WTC11 (cell line): ENCODE results near the gene KCNJ16. TPM values are rescaled to one million over a fixed set of nuclear protein-coding genes. Genes with fewer than 3 reads are reported as not detected.

ENCODE experiments used
- ATAC-seq: fragments of 200-7000 bp; cut with Tn5 transposase; 2 replicates; pipeline ENCODE4 v1.10.0; 2021; ENCODE audit warnings: mild to moderate bottlenecking, moderate library complexity
- CTCF ChIA-PET: fragments of 300-600 bp; sonication (Branson Sonifier 250); formaldehyde crosslinking; loops from one replicate; lab custom pipeline; 2021; ENCODE audit warnings: antibody characterized with exemption; lab: Charles Lee
- POLR2A ChIA-PET: fragments of 350-600 bp; sonication (Branson Sonifier 250); formaldehyde crosslinking; loops from one replicate; lab custom pipeline; 2021; ENCODE audit warnings: antibody characterized with exemption; lab: Charles Lee
- DNase-seq: peaks from one replicate; pipeline ENCODE4 v3.0.0; 2021; ENCODE audit warnings: low spot score
- H3K27ac Mint-ChIP-seq: 2 replicates; pipeline ENCODE4 v1.8.0; 2021; ENCODE audit warnings: mixed read lengths
- H3K27me3 Mint-ChIP-seq: 2 replicates; pipeline ENCODE4 v1.8.0; 2021; ENCODE audit warnings: low read depth, mild to moderate bottlenecking, moderate library complexity, mixed read lengths
- H3K36me3 Mint-ChIP-seq: 2 replicates; pipeline ENCODE4 v1.8.0; 2021; ENCODE audit warnings: mixed read lengths
- H3K4me1 Mint-ChIP-seq: 2 replicates; pipeline ENCODE4 v1.8.0; 2022; ENCODE audit warnings: mixed read lengths
- H3K4me3 Mint-ChIP-seq: 2 replicates; pipeline ENCODE4 v1.8.0; 2021; ENCODE audit warnings: mild to moderate bottlenecking, moderate library complexity, mixed read lengths
- H3K9me3 Mint-ChIP-seq: 2 replicates; pipeline ENCODE4 v1.8.0; 2021; ENCODE audit warnings: mixed read lengths
- ATF1 ChIP-seq: sonication (generic); formaldehyde crosslinking; IDR thresholded peaks from 2 replicates; pipeline ENCODE4 v1.8.1; 2023; ENCODE audit warnings: mild to moderate bottlenecking, moderate library complexity, missing genetic modification reagents
- ETV6 ChIP-seq: sonication (generic); formaldehyde crosslinking; IDR thresholded peaks from 2 replicates; pipeline ENCODE4 v1.8.1; 2022; ENCODE audit warnings: mild to moderate bottlenecking, missing genetic modification reagents
- GRHL2 ChIP-seq: fragments of 250-450 bp; sonication (Bioruptor Pico); IDR thresholded peaks from 2 replicates; pipeline ENCODE4 v1.8.0; 2022; ENCODE audit warnings: mild to moderate bottlenecking, moderate library complexity; ENCODE audit not compliant: insufficient replicate concordance, severe bottlenecking
- IRF2 ChIP-seq: sonication (generic); formaldehyde crosslinking; IDR thresholded peaks from 2 replicates; pipeline ENCODE4 v1.8.0; 2022; ENCODE audit warnings: low read depth, missing genetic modification reagents, borderline replicate concordance
- NR1H2 ChIP-seq: sonication (generic); formaldehyde crosslinking; IDR thresholded peaks from 2 replicates; pipeline ENCODE4 v1.9.0; 2021; ENCODE audit warnings: mild to moderate bottlenecking, moderate library complexity, missing genetic modification reagents
- NR2C2 ChIP-seq: sonication (generic); formaldehyde crosslinking; IDR thresholded peaks from 2 replicates; pipeline ENCODE4 v1.8.0; 2022; ENCODE audit warnings: mild to moderate bottlenecking, missing genetic modification reagents
- NR3C1 ChIP-seq: sonication (generic); formaldehyde crosslinking; conservative IDR thresholded peaks from 2 replicates; pipeline ENCODE4 v1.8.1; 2023; ENCODE audit warnings: low read depth, mild to moderate bottlenecking, missing genetic modification reagents
- SMAD4 ChIP-seq: sonication (generic); formaldehyde crosslinking; IDR thresholded peaks from 2 replicates; pipeline ENCODE4 v1.8.0; 2022; ENCODE audit warnings: mild to moderate bottlenecking, missing genetic modification reagents
- ZNF121 ChIP-seq: sonication (generic); formaldehyde crosslinking; IDR thresholded peaks from 2 replicates; pipeline ENCODE4 v1.8.0; 2023; ENCODE audit warnings: missing genetic modification reagents
- ZNF138 ChIP-seq: sonication (generic); formaldehyde crosslinking; conservative IDR thresholded peaks from 2 replicates; pipeline ENCODE4 v1.8.1; 2022; ENCODE audit warnings: mild to moderate bottlenecking, moderate library complexity, missing genetic modification reagents
- total RNA-seq: library from RNA; stranded (reverse); gene quantifications from 3 replicates; pipeline ENCODE4 v1.2.3, GENCODE V29; 2021
- TF ChIP-seq, protein P1 (sequence below): fragments of 250-450 bp; sonication (Bioruptor Pico); IDR thresholded peaks from 2 replicates; pipeline ENCODE4 v1.9.0; 2021; ENCODE audit warnings: moderate library complexity, mild to moderate bottlenecking, inconsistent platforms, borderline replicate concordance
- TF ChIP-seq, protein P2 (sequence below): sonication (generic); formaldehyde crosslinking; IDR thresholded peaks from 2 replicates; pipeline ENCODE4 v1.8.1; 2022; ENCODE audit warnings: mild to moderate bottlenecking, moderate library complexity, missing genetic modification reagents
- TF ChIP-seq, protein P3 (sequence below): sonication (generic); formaldehyde crosslinking; IDR thresholded peaks from 2 replicates; pipeline ENCODE4 v1.8.1; 2023; ENCODE audit warnings: mild to moderate bottlenecking, missing genetic modification reagents
- TF ChIP-seq, protein P4 (sequence below): sonication (generic); formaldehyde crosslinking; IDR thresholded peaks from 2 replicates; pipeline ENCODE4 v1.8.0; 2022; ENCODE audit warnings: mild to moderate bottlenecking, missing genetic modification reagents
- TF ChIP-seq, protein P5 (sequence below): sonication (generic); formaldehyde crosslinking; IDR thresholded peaks from 2 replicates; pipeline ENCODE4 v1.8.1; 2022; ENCODE audit warnings: low read depth, missing genetic modification reagents, borderline replicate concordance
- TF ChIP-seq, protein P6 (sequence below): sonication (generic); formaldehyde crosslinking; IDR thresholded peaks from 2 replicates; pipeline ENCODE4 v1.8.0; 2022; ENCODE audit warnings: mild to moderate bottlenecking, missing genetic modification reagents
- TF ChIP-seq, protein P7 (sequence below): sonication (generic); formaldehyde crosslinking; IDR thresholded peaks from 2 replicates; pipeline ENCODE4 v1.8.1; 2023; ENCODE audit warnings: mild to moderate bottlenecking, missing genetic modification reagents, borderline replicate concordance
- TF ChIP-seq, protein P8 (sequence below): sonication (generic); formaldehyde crosslinking; IDR thresholded peaks from 2 replicates; pipeline ENCODE4 v1.8.0; 2022; ENCODE audit warnings: mild to moderate bottlenecking, missing genetic modification reagents
- TF ChIP-seq, protein P9 (sequence below): fragments of 250-450 bp; sonication (Bioruptor Pico); IDR thresholded peaks from 2 replicates; pipeline ENCODE4 v1.9.0; 2021; ENCODE audit warnings: mild to moderate bottlenecking

Gene KCNJ16
- total RNA-seq, 1 experiment from 2014 or later: not detected

DNA sequence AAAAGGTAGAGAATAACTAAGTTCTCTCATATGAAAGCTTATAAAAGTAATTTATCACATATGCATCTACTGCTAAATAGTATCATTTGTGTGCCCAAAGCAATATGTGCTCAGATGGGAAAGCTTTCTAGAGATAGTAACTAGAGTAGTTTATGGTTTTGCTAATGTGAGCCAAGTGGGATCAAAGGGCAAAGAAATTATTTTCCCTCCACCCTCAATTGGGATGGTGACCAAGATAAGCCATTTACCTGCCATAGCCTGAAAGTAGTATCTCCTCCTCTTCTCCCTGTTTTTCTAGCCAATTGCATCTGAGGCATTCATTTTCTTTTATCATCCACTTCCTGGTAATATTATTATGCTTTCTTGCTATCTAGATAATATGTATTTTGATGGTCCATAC lies 41.9 kb upstream of the KCNJ16 start:
- H3K27me3 Mint-ChIP-seq: peaks cover 4% of the 10 kb centered on the region; the same call in 1 of the 2 replicates
- H3K4me3 Mint-ChIP-seq: no peak overlapping the region
- no peaks in the 10 kb centered on the region for H3K36me3 Mint-ChIP-seq
- POLR2A ChIA-PET: no interaction called here
- H3K9me3 Mint-ChIP-seq: peaks cover 9% of the 10 kb centered on the region; the same call in 1 of the 2 replicates
- H3K27ac Mint-ChIP-seq: no peak overlapping the region
- TF ChIP-seq, protein P1, sequence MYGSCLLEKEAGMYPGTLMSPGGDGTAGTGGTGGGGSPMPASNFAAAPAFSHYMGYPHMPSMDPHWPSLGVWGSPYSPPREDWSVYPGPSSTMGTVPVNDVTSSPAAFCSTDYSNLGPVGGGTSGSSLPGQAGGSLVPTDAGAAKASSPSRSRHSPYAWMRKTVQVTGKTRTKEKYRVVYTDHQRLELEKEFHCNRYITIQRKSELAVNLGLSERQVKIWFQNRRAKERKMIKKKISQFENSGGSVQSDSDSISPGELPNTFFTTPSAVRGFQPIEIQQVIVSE (CRISPR knock-in tag): no peak
- H3K4me1 Mint-ChIP-seq: peaks cover 7% of the 10 kb centered on the region
- ATAC-seq: no peak
- CTCF ChIA-PET: no interaction called here
- no peak for DNase-seq

DNA sequence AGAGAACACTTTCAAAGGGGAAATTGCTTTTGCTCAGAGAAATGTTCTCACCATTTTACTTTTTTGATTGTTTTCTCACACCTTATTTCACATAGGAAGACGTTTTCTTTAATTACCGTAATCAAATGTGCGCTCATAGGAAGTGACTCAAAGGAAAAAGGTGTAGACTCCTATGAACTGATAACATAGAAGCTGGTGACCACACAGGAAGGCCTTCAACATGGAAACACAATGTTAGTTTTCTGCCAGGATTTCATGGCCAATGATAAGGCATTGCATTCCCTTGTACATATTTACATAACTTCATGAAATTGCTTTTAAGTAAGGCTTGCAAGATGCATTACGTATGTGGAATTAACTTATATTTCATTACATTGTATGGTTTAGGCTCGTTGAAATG lies 40.9 kb upstream of the KCNJ16 start:
- Mint-ChIP-seq H3K4me3 (no peak overlapping the region), H3K27ac (no peak overlapping the region), H3K27me3 (no peaks in the 10 kb centered on the region), H3K9me3 (peaks cover 9% of the 10 kb centered on the region; the same call in 1 of the 2 replicates), H3K4me1 (peaks cover 7% of the 10 kb centered on the region), H3K36me3 (no peaks in the 10 kb centered on the region)
- POLR2A ChIA-PET: no interaction called here
- ATAC-seq (no peak), DNase-seq (no peak)
- CTCF ChIA-PET: no interaction called here
- TF ChIP-seq, protein P2, sequence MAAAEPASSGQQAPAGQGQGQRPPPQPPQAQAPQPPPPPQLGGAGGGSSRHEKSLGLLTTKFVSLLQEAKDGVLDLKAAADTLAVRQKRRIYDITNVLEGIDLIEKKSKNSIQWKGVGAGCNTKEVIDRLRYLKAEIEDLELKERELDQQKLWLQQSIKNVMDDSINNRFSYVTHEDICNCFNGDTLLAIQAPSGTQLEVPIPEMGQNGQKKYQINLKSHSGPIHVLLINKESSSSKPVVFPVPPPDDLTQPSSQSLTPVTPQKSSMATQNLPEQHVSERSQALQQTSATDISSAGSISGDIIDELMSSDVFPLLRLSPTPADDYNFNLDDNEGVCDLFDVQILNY (CRISPR knock-in tag): no peak
- TF ChIP-seq NR2C2 (CRISPR knock-in tag) (no peak), ZNF121 (CRISPR knock-in tag) (no peak), NR3C1 (no peak), ZNF138 (no peak)
- TF ChIP-seq, protein P3, sequence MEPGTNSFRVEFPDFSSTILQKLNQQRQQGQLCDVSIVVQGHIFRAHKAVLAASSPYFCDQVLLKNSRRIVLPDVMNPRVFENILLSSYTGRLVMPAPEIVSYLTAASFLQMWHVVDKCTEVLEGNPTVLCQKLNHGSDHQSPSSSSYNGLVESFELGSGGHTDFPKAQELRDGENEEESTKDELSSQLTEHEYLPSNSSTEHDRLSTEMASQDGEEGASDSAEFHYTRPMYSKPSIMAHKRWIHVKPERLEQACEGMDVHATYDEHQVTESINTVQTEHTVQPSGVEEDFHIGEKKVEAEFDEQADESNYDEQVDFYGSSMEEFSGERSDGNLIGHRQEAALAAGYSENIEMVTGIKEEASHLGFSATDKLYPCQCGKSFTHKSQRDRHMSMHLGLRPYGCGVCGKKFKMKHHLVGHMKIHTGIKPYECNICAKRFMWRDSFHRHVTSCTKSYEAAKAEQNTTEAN (CRISPR knock-in tag): no peak
- TF ChIP-seq, protein P4, sequence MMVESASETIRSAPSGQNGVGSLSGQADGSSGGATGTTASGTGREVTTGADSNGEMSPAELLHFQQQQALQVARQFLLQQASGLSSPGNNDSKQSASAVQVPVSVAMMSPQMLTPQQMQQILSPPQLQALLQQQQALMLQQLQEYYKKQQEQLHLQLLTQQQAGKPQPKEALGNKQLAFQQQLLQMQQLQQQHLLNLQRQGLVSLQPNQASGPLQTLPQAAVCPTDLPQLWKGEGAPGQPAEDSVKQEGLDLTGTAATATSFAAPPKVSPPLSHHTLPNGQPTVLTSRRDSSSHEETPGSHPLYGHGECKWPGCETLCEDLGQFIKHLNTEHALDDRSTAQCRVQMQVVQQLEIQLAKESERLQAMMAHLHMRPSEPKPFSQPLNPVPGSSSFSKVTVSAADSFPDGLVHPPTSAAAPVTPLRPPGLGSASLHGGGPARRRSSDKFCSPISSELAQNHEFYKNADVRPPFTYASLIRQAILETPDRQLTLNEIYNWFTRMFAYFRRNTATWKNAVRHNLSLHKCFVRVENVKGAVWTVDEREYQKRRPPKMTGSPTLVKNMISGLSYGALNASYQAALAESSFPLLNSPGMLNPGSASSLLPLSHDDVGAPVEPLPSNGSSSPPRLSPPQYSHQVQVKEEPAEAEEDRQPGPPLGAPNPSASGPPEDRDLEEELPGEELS (CRISPR knock-in tag): no peak

DNA sequence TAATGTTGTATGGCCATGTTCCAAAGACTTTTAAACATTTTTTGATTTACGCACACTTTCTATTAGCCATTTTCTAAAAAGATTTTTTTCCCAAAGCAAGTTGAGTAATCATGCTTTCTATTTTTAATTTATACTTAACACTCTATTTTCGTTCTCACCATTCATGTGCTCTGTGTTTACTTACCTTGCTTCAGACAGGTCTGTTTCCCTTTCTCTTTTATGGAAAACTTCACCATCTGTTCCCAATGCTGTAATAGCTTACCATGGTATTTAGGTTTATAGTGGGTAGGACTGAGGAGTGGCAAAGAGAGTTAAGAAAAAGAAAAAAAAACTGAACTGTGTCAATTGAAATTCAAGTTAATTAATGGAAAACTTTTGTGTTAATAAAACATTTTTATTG lies 37.5 kb upstream of the KCNJ16 start:
- Mint-ChIP-seq H3K27me3 (no peaks in the 10 kb centered on the region), H3K4me1 (peaks cover 7% of the 10 kb centered on the region), H3K27ac (no peak overlapping the region), H3K36me3 (no peaks in the 10 kb centered on the region), H3K4me3 (no peak overlapping the region), H3K9me3 (peaks cover 5% of the 10 kb centered on the region; the same call in 1 of the 2 replicates)
- DNase-seq (no peak), ATAC-seq (no peak)
- ChIA-PET POLR2A (no interaction called here), CTCF (no interaction called here)
- no peak for TF ChIP-seq SMAD4 (CRISPR knock-in tag)
- TF ChIP-seq GRHL2: no peak
- TF ChIP-seq IRF2 (CRISPR knock-in tag): no peak
- TF ChIP-seq, protein P5, sequence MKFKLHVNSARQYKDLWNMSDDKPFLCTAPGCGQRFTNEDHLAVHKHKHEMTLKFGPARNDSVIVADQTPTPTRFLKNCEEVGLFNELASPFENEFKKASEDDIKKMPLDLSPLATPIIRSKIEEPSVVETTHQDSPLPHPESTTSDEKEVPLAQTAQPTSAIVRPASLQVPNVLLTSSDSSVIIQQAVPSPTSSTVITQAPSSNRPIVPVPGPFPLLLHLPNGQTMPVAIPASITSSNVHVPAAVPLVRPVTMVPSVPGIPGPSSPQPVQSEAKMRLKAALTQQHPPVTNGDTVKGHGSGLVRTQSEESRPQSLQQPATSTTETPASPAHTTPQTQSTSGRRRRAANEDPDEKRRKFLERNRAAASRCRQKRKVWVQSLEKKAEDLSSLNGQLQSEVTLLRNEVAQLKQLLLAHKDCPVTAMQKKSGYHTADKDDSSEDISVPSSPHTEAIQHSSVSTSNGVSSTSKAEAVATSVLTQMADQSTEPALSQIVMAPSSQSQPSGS: no peak
- TF ChIP-seq, protein P1 (CRISPR knock-in tag): no peak
- TF ChIP-seq ETV6: no peak
- TF ChIP-seq, protein P6, sequence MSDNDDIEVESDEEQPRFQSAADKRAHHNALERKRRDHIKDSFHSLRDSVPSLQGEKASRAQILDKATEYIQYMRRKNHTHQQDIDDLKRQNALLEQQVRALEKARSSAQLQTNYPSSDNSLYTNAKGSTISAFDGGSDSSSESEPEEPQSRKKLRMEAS (CRISPR knock-in tag): no peak
- no peak for TF ChIP-seq ATF1 (CRISPR knock-in tag)
- TF ChIP-seq, protein P7, sequence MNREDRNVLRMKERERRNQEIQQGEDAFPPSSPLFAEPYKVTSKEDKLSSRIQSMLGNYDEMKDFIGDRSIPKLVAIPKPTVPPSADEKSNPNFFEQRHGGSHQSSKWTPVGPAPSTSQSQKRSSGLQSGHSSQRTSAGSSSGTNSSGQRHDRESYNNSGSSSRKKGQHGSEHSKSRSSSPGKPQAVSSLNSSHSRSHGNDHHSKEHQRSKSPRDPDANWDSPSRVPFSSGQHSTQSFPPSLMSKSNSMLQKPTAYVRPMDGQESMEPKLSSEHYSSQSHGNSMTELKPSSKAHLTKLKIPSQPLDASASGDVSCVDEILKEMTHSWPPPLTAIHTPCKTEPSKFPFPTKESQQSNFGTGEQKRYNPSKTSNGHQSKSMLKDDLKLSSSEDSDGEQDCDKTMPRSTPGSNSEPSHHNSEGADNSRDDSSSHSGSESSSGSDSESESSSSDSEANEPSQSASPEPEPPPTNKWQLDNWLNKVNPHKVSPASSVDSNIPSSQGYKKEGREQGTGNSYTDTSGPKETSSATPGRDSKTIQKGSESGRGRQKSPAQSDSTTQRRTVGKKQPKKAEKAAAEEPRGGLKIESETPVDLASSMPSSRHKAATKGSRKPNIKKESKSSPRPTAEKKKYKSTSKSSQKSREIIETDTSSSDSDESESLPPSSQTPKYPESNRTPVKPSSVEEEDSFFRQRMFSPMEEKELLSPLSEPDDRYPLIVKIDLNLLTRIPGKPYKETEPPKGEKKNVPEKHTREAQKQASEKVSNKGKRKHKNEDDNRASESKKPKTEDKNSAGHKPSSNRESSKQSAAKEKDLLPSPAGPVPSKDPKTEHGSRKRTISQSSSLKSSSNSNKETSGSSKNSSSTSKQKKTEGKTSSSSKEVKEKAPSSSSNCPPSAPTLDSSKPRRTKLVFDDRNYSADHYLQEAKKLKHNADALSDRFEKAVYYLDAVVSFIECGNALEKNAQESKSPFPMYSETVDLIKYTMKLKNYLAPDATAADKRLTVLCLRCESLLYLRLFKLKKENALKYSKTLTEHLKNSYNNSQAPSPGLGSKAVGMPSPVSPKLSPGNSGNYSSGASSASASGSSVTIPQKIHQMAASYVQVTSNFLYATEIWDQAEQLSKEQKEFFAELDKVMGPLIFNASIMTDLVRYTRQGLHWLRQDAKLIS (CRISPR knock-in tag): no peak
- no peak for TF ChIP-seq NR1H2 (CRISPR knock-in tag)
- TF ChIP-seq, protein P8, sequence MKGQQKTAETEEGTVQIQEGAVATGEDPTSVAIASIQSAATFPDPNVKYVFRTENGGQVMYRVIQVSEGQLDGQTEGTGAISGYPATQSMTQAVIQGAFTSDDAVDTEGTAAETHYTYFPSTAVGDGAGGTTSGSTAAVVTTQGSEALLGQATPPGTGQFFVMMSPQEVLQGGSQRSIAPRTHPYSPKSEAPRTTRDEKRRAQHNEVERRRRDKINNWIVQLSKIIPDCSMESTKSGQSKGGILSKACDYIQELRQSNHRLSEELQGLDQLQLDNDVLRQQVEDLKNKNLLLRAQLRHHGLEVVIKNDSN (CRISPR knock-in tag): no peak
- no peak for TF ChIP-seq ZNF138
- TF ChIP-seq, protein P9, sequence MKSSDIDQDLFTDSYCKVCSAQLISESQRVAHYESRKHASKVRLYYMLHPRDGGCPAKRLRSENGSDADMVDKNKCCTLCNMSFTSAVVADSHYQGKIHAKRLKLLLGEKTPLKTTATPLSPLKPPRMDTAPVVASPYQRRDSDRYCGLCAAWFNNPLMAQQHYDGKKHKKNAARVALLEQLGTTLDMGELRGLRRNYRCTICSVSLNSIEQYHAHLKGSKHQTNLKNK (CRISPR knock-in tag): no peak
